Heart left ventricle (tissue), 16 donors: ENCODE data around the gene CASK. TPM values are rescaled to one million over a fixed set of nuclear protein-coding genes. Genes with fewer than 3 reads are reported as not detected.

ENCODE experiments used
- ATAC-seq, 4 donors: fragments of 200-7000 bp; cut with Tn5 transposase; one replicate each; pipeline ENCODE4 v1.9.1; 2020 to 2022; ENCODE audit warnings: moderate library complexity in 4 of 4, mild to moderate bottlenecking in 3 of 4, moderate number of reproducible peaks in 1 of 4
- DNase-seq, 5 donors: peaks; one replicate each; pipeline ENCODE4 v3.0.0-alpha.2; 2020
- H3K27ac ChIP-seq, 12 donors: fragments of 200-600 bp; sonication (generic) in 4 of 12; one replicate each; pipeline versions ENCODE4 v1.5.0 to v1.8.0; 2016 to 2022; ENCODE audit warnings: mild to moderate bottlenecking in 2 of 12
- H3K27me3 ChIP-seq, 9 donors: fragments of 200-600 bp; sonication (generic) in 2 of 9; one replicate each; pipeline versions ENCODE4 v1.5.1 to v1.8.0; 2016 to 2022; ENCODE audit warnings: mild to moderate bottlenecking in 3 of 9
- H3K36me3 ChIP-seq, 9 donors: fragments of 200-600 bp; sonication (generic) in 2 of 9; one replicate each; pipeline versions ENCODE4 v1.5.0 to v1.8.0; 2018 to 2022; ENCODE audit warnings: mild to moderate bottlenecking in 2 of 9
- H3K4me1 ChIP-seq, 12 donors: fragments of 200-600 bp; sonication (generic) in 4 of 12; one replicate each; pipeline versions ENCODE4 v1.5.0 to v1.8.0; 2016 to 2022; ENCODE audit warnings: mild to moderate bottlenecking in 3 of 12
- H3K4me3 ChIP-seq, 12 donors: fragments of 200-600 bp; sonication (generic) in 4 of 12; one replicate each; pipeline versions ENCODE4 v1.5.0 to v1.8.0; 2017 to 2022; ENCODE audit warnings: mild to moderate bottlenecking in 9 of 12, moderate library complexity in 4 of 12
- H3K9me3 ChIP-seq, 12 donors: fragments of 200-600 bp; sonication (generic) in 4 of 12; one replicate each; pipeline versions ENCODE4 v1.5.0 to v1.8.0; 2016 to 2022; ENCODE audit warnings: mild to moderate bottlenecking in 1 of 12
- CTCF ChIP-seq, 12 donors: fragments of 200-600 bp; sonication (generic) in 4 of 12; IDR thresholded peaks; one replicate each; pipeline versions ENCODE4 v1.5.0 to v1.8.0; 2018 to 2022; ENCODE audit warnings: antibody characterized with exemption in 12 of 12, mild to moderate bottlenecking in 5 of 12
- POLR2A ChIP-seq, 2 donors: fragments of 450-650 bp; IDR thresholded peaks; one replicate each; pipeline ENCODE4 v1.6.1; 2017; ENCODE audit warnings: antibody characterized with exemption in 2 of 2, mild to moderate bottlenecking in 2 of 2, moderate library complexity in 2 of 2
- WGBS, 4 donors: extraction: QIAGEN DNeasy Blood & Tissue Kit in 2 of 4; methylation state at CpG; one replicate each; pipeline versions ENCODE4 v1.1.5 to v1.1.7; 2013 to 2018; 5-methylcytosine and 5-hydroxymethylcytosine counted together
- intact Hi-C, 10 donors: fragments of 100-400 bp; cut with DNase I; formaldehyde crosslinking; loops; one replicate each; pipeline versions ENCODE4 v1.11.1 to v1.14.2; 2022
- polyA plus RNA-seq, 2 donors: library from polyadenylated mRNA; stranded (reverse); fragments of 200-250 nt; gene quantifications; one replicate each; pipeline ENCODE4 v1.2.3, GENCODE V29; 2013
- total RNA-seq, 9 donors: library from RNA; depleted of rRNA in 2 of 9; stranded (reverse); fragments of >200 nt in 2 of 9; fragmentation: NEBNext Ultra II Directional in 3 of 9; extraction: Animal tissue kit (Norgen Biotek cat#: 25700) in 3 of 9; gene quantifications; one replicate each; pipeline versions ENCODE4 v1.1.0 to v1.2.4, GENCODE V29; 2016 to 2023
- donor health status: ischemic (EF 13 %, LVEDD 7.1; RV severe dilation, severe dysfunction).
- donor health status: healthy with polysubstance abuse.
- donor health status: DM: no; HTN: yes; CAD: no.
- donor health status: DM: no; HTN: no; CAD: no.
- donor health status: ischemic (EF 25% LVEDD 6.9; RV normal size, moderate dysfunction).
- donor health status: ischemic (EF 25% LVEDD 5.7; RV mildly dilated, moderate dysfunction).
- donor health status: healthy.
- donor health status: DM: yes; HTN: yes; CAD: no.
- donor health status: ischemic (EF 35%, LVEDD 5.7; RV mildly dilated, moderate dysfunction).
- donor health status: nonischemic (EF 11% LVEDD 7.7; RV severe dilation, severe dysfunction).
- donor health status: DM: yes; HTN: yes; CAD: no.
- donor health status: PGD.
- donor health status: ischemic (EF 29% LVEDD 5.4; RV normal size, mild dysfunction).
- donor health status: nonischemic (EF 23%, LVEDD 6.1; RV moderate dilation, normal function).

Gene CASK
- total and polyA plus RNA-seq, 11 donors, result 2.9 to 25.6 (median 13.6) TPM

- H3K27me3 ChIP-seq, result no peaks in the 10 kb centered on the region
- H3K4me1 ChIP-seq, result peaks cover 0 to 26% (median 8%) of the 10 kb centered on the region in 12 donors
- H3K27ac ChIP-seq, result no peak overlapping the region
- peaks cover 0 to 7% (median 0%) of the 10 kb centered on the region in 9 donors for H3K36me3 ChIP-seq
- ATAC-seq (no peak), DNase-seq (no peak)
- no peak overlapping the region for H3K4me3 ChIP-seq
- intact Hi-C loops, result no loop called here
- H3K9me3 ChIP-seq, result no peaks in the 10 kb centered on the region
- TF ChIP-seq CTCF (IDR thresholded peaks at IDR 0.05) (no peak), POLR2A (IDR thresholded peaks at IDR 0.05) (no peak)
These were observed 258.4 kb downstream of the CASK start for GRCh38 chrX:41664908-41665307.

GRCh38 chrX:41664375-41664901, 258.9 kb downstream of the CASK start:
- peak overlapping the region in 2 of 12 donors; percentile 5 to 29 for H3K27ac ChIP-seq

GRCh38 chrX:41661366-41662095, 261.8 kb downstream of the CASK start:
- DNase-seq, result no peak
- Histone ChIP-seq H3K27ac (no peak overlapping the region), H3K4me3 (no peak overlapping the region), H3K4me1 (peaks cover 0 to 24% (median 6%) of the 10 kb centered on the region in 12 donors), H3K27me3 (peaks cover 0 to 6% (median 0%) of the 10 kb centered on the region in 9 donors), H3K36me3 (peaks cover 0 to 28% (median 14%) of the 10 kb centered on the region in 9 donors), H3K9me3 (no peaks in the 10 kb centered on the region)
- no peak for ATAC-seq
- intact Hi-C loops, result no loop called here
- WGBS, 4 donors, result 81 to 94% (median 91%) methylated on average over 2 of the region's 2 CpGs
- TF ChIP-seq POLR2A (IDR thresholded peaks at IDR 0.05) (no peak), CTCF (IDR thresholded peaks at IDR 0.05) (no peak)

More at GRCh38 chrX:41664375-41664901, 258.9 kb downstream of the CASK start:
- Histone ChIP-seq H3K4me1 (peaks cover 0 to 26% (median 8%) of the 10 kb centered on the region in 12 donors), H3K36me3 (peaks cover 0 to 11% (median 3%) of the 10 kb centered on the region in 9 donors), H3K4me3 (no peak overlapping the region), H3K27me3 (peaks cover 0 to 3% (median 0%) of the 10 kb centered on the region in 9 donors), H3K9me3 (no peaks in the 10 kb centered on the region)
- DNase-seq, result no peak
- no peak for ATAC-seq
- intact Hi-C loops, result no loop called here
- TF ChIP-seq CTCF (IDR thresholded peaks at IDR 0.05) (no peak), POLR2A (IDR thresholded peaks at IDR 0.05) (no peak)
- WGBS, 4 donors, result 74 to 96% (median 85%) methylated on average over 2 of the region's 2 CpGs

GRCh38 chrX:41655631-41656030, 267.7 kb downstream of the CASK start:
- ATAC-seq (no peak), DNase-seq (no peak)
- Histone ChIP-seq H3K4me3 (no peak overlapping the region), H3K9me3 (no peaks in the 10 kb centered on the region), H3K4me1 (no peaks in the 10 kb centered on the region), H3K27ac (no peak overlapping the region), H3K27me3 (peaks cover 0 to 9% (median 0%) of the 10 kb centered on the region in 9 donors), H3K36me3 (peaks cover 0 to 37% (median 14%) of the 10 kb centered on the region in 9 donors)
- intact Hi-C loops, result no loop called here
- TF ChIP-seq CTCF (IDR thresholded peaks at IDR 0.05) (no peak), POLR2A (IDR thresholded peaks at IDR 0.05) (no peak)
- 54 to 68% (median 63%) methylated on average over 4 of the region's 4 CpGs for WGBS, 4 donors
